H1 (cell line): Measurements from ENCODE around the gene WASHC3. TPM values are rescaled to one million over a fixed set of nuclear protein-coding genes. Genes with fewer than 3 reads are reported as not detected.

Experiments
- CTCF ChIA-PET: fragments of 300-600 bp; sonication (Branson Sonifier 250); formaldehyde crosslinking; loops from one replicate; lab custom pipeline; 2021; ENCODE audit not compliant: partially characterized antibody; lab: Charles Lee
- POLR2A ChIA-PET: fragments of 300-600 bp; sonication (Branson Sonifier 250); formaldehyde crosslinking; loops from one replicate; lab custom pipeline; 2021; ENCODE audit warnings: inconsistent platforms; ENCODE audit not compliant: partially characterized antibody; lab: Charles Lee
- DNase-seq, 2 experiments: peaks; one replicate each; pipeline versions ENCODE4 v3.0.0 to v3.0.0-alpha.2; 2010 to 2022; ENCODE audit warnings: low spot score in 2 of 2, low read depth in 1 of 2, mixed read lengths in 1 of 2
- FAIRE-seq: peaks from 2 replicates; lab custom pipeline; 2011; peaks lifted over from hg19 to GRCh38; lab: Jason Lieb, UNC
- H2AFZ ChIP-seq: 2 replicates; pipeline ENCODE4 v1.8.1; 2012; ENCODE audit warnings: low read length, inconsistent platforms
- H2AK5ac ChIP-seq: 2 replicates; pipeline ENCODE4 v1.6.1; 2013; ENCODE audit warnings: low read depth, low read length
- H2BK120ac ChIP-seq: replicated peaks from 2 replicates; pipeline ENCODE3; 2013; ENCODE audit warnings: low read depth, low read length, inconsistent platforms
- H2BK12ac ChIP-seq: 2 replicates; pipeline ENCODE4 v1.6.1; 2013; ENCODE audit warnings: low read depth, low read length
- H2BK15ac ChIP-seq: 2 replicates; pipeline ENCODE4 v1.6.1; 2013; ENCODE audit warnings: low read length
- H2BK20ac ChIP-seq: 2 replicates; pipeline ENCODE4 v1.6.1; 2013; ENCODE audit warnings: low read length
- H2BK5ac ChIP-seq: 2 replicates; pipeline ENCODE4 v1.6.1; 2013; ENCODE audit warnings: low read depth, low read length
- H3K14ac ChIP-seq: 2 replicates; pipeline ENCODE4 v1.6.1; 2013; ENCODE audit warnings: inconsistent platforms; ENCODE audit not compliant: insufficient read length
- H3K18ac ChIP-seq: 2 replicates; pipeline ENCODE4 v1.6.1; 2013; ENCODE audit warnings: low read length; ENCODE audit errors: extremely low read depth
- H3K23ac ChIP-seq: 2 replicates; pipeline ENCODE4 v1.6.1; 2013; ENCODE audit warnings: inconsistent platforms; ENCODE audit not compliant: insufficient read length
- H3K23me2 ChIP-seq: 2 replicates; pipeline ENCODE4 v1.6.1; 2013; ENCODE audit warnings: low read depth, low read length
- H3K27ac ChIP-seq: 2 replicates; pipeline ENCODE4 v1.6.1; 2011; ENCODE audit warnings: low read depth, low read length, inconsistent platforms
- H3K27me3 ChIP-seq, 4 experiments: replicated peaks in 1 of 4; 1 replicate in 1 of 4; 2 replicates in 3 of 4; pipeline versions ENCODE4 v1.6.1 to v1.8.1; 2011 to 2013; ENCODE audit warnings: low read length in 3 of 4, mild to moderate bottlenecking in 3 of 4, inconsistent platforms in 2 of 4, mixed read lengths in 2 of 4, moderate library complexity in 1 of 4; ENCODE audit not compliant: control insufficient read depth in 3 of 4, insufficient read depth in 3 of 4; ENCODE audit errors: extremely low read depth in 1 of 4
- H3K36me3 ChIP-seq, 4 experiments: 2 replicates each; pipeline versions ENCODE4 v1.6.1 to v1.8.1; 2011 to 2013; ENCODE audit warnings: mild to moderate bottlenecking in 4 of 4, low read length in 3 of 4, moderate library complexity in 2 of 4, control low read depth in 1 of 4, inconsistent platforms in 1 of 4; ENCODE audit not compliant: insufficient read depth in 4 of 4, control insufficient read depth in 2 of 4
- H3K4ac ChIP-seq: replicated peaks from 2 replicates; pipeline ENCODE3; 2013; ENCODE audit warnings: low read length, low read depth, mixed read lengths, inconsistent platforms; ENCODE audit not compliant: insufficient read length
- H3K4me1 ChIP-seq, 4 experiments: replicated peaks in 1 of 4; 1 replicate in 1 of 4; 2 replicates in 3 of 4; pipeline versions ENCODE4 v1.6.1 to v1.8.1; 2011 to 2013; ENCODE audit warnings: low read length in 3 of 4, inconsistent platforms in 2 of 4, mixed read lengths in 1 of 4; ENCODE audit not compliant: insufficient read depth in 4 of 4, control insufficient read depth in 3 of 4
- H3K4me2 ChIP-seq, 2 experiments: 2 replicates each; pipeline versions ENCODE4 v1.6.1 to v1.8.1; 2011 to 2013; ENCODE audit warnings: low read depth in 2 of 2, low read length in 2 of 2, control low read depth in 1 of 2, inconsistent platforms in 1 of 2, mild to moderate bottlenecking in 1 of 2; ENCODE audit not compliant: insufficient read depth in 1 of 2
- H3K4me3 ChIP-seq, 4 experiments: fragments of 200-600, 300-600 bp in 1 of 4; sonication (generic), shearing (Covaris generic), sonication (Bioruptor Twin) in 1 of 4; 2 replicates each; pipeline versions ENCODE4 v1.5.1 to v1.8.1; 2011 to 2016; ENCODE audit warnings: low read length in 4 of 4, low read depth in 3 of 4, control low read depth in 2 of 4, inconsistent platforms in 2 of 4, mild to moderate bottlenecking in 2 of 4, mixed read lengths in 1 of 4, moderate library complexity in 1 of 4; ENCODE audit not compliant: insufficient read depth in 2 of 4; ENCODE audit errors: extremely low read depth in 1 of 4
- H3K56ac ChIP-seq: replicated peaks from 2 replicates; pipeline ENCODE3; 2013; ENCODE audit warnings: low read depth, mild to moderate bottlenecking, mixed read lengths, low read length, inconsistent platforms; ENCODE audit not compliant: insufficient read length
- H3K79me1 ChIP-seq: 2 replicates; pipeline ENCODE4 v1.6.1; 2013; ENCODE audit warnings: low read depth, low read length, control low read depth
- H3K79me2 ChIP-seq, 2 experiments: 2 replicates each; pipeline versions ENCODE4 v1.6.1 to v1.8.1; 2012 to 2013; ENCODE audit warnings: low read length in 2 of 2, mild to moderate bottlenecking in 2 of 2, inconsistent platforms in 1 of 2; ENCODE audit not compliant: insufficient read depth in 2 of 2, control insufficient read depth in 1 of 2
- H3K9ac ChIP-seq, 4 experiments: replicated peaks in 1 of 4; 1 replicate in 1 of 4; 2 replicates in 3 of 4; pipeline versions ENCODE4 v1.6.1 to v1.8.1; 2011 to 2013; ENCODE audit warnings: low read depth in 3 of 4, low read length in 3 of 4, control low read depth in 2 of 4, mild to moderate bottlenecking in 2 of 4, moderate library complexity in 2 of 4, inconsistent platforms in 1 of 4; ENCODE audit errors: extremely low read depth in 1 of 4
- H3K9me3 ChIP-seq, 2 experiments: 2 replicates each; pipeline versions ENCODE4 v1.6.1 to v1.8.1; 2012 to 2013; ENCODE audit warnings: mild to moderate bottlenecking in 2 of 2, moderate library complexity in 2 of 2, control low read depth in 1 of 2, inconsistent platforms in 1 of 2, low read depth in 1 of 2, low read length in 1 of 2, mixed read lengths in 1 of 2; ENCODE audit not compliant: insufficient read depth in 2 of 2
- H4K20me1 ChIP-seq, 2 experiments: replicated peaks in 1 of 2; 2 replicates each; pipeline versions ENCODE3 to v1.8.1; 2011 to 2013; ENCODE audit warnings: inconsistent platforms in 2 of 2, low read length in 2 of 2, mild to moderate bottlenecking in 1 of 2; ENCODE audit not compliant: insufficient read depth in 2 of 2, control insufficient read depth in 1 of 2
- H4K5ac ChIP-seq: 2 replicates; pipeline ENCODE4 v1.6.1; 2013; ENCODE audit warnings: low read length, low read depth, mixed read lengths, inconsistent platforms; ENCODE audit not compliant: insufficient read length
- H4K8ac ChIP-seq: 2 replicates; pipeline ENCODE4 v1.8.0; 2013; ENCODE audit warnings: mild to moderate bottlenecking, moderate library complexity, low read length, inconsistent platforms; ENCODE audit not compliant: insufficient read depth; ENCODE audit errors: extremely low read depth
- H4K91ac ChIP-seq: replicated peaks from 2 replicates; pipeline ENCODE3; 2013; ENCODE audit warnings: low read length, mixed read lengths, inconsistent platforms; ENCODE audit not compliant: insufficient read length
- ASH2L ChIP-seq: fragments of 200-600, 300-600 bp; sonication (generic); IDR thresholded peaks from one replicate; pipeline ENCODE4 v1.7.1; 2017; ENCODE audit warnings: low read length
- CBX5 ChIP-seq: fragments of 300-800, 300-1000 bp; sonication (generic); IDR thresholded peaks from 2 replicates; pipeline ENCODE4 v1.7.1; 2016; ENCODE audit warnings: antibody characterized with exemption, low read length, low read depth
- EGR1 ChIP-seq: IDR thresholded peaks from 2 replicates; pipeline ENCODE4 v1.6.1; 2011; ENCODE audit warnings: low read depth, low read length, borderline replicate concordance
- GABPA ChIP-seq: IDR thresholded peaks from 2 replicates; pipeline ENCODE4 v1.6.1; 2011; ENCODE audit warnings: mild to moderate bottlenecking, low read length, moderate library complexity, borderline replicate concordance; ENCODE audit not compliant: insufficient read depth
- KDM4A ChIP-seq: IDR thresholded peaks from one replicate; pipeline ENCODE4 v1.7.1; 2012; ENCODE audit warnings: low read depth, mild to moderate bottlenecking, moderate library complexity, low read length, inconsistent platforms; ENCODE audit not compliant: severe bottlenecking
- TAF1 ChIP-seq: IDR thresholded peaks from 2 replicates; pipeline ENCODE4 v1.6.1; 2011; ENCODE audit warnings: mild to moderate bottlenecking, low read depth, low read length
- WGBS, 2 experiments: shearing (Covaris generic) in 1 of 2; methylation state at CpG; one replicate each; pipeline versions ENCODE4 v1.1.6 to v1.1.7; 2013 to 2015; ENCODE audit warnings: low lambda C conversion rate in 2 of 2, mixed read lengths in 2 of 2, inconsistent platforms in 1 of 2, low coverage in 1 of 2, missing lambda C conversion rate in 1 of 2; ENCODE audit not compliant: insufficient replicate concordance in 2 of 2, insufficient coverage in 1 of 2, insufficient read length in 1 of 2; ENCODE audit errors: extremely low coverage in 1 of 2, missing lambda C conversion rate in 1 of 2; 5-methylcytosine and 5-hydroxymethylcytosine counted together
- polyA plus RNA-seq, 7 experiments: library from polyadenylated mRNA; depleted of rRNA in 3 of 7; stranded (reverse) in 5 of 7; unstranded in 2 of 7; fragments of >200 nt in 5 of 7; fragments of 200-250 nt in 2 of 7; gene quantifications; 1 replicate in 5 of 7; 2 replicates in 1 of 7; 4 replicates in 1 of 7; pipeline versions ENCODE4 v1.2.1 to v1.2.3, GENCODE V29; 2011 to 2013; ENCODE audit warnings: missing spikeins in 2 of 7, mixed read lengths in 2 of 7
- total RNA-seq: library from RNA; stranded (reverse); fragmentation: NEBNext Ultra II Directional; extraction: Animal tissue kit (Norgen Biotek cat#: 25700); gene quantifications from 2 replicates; pipeline ENCODE4 v1.2.1, GENCODE V29; 2021
- TF ChIP-seq, protein P1 (sequence below): IDR thresholded peaks from 2 replicates; pipeline ENCODE4 v1.6.1; 2012; ENCODE audit warnings: inconsistent platforms
- TF ChIP-seq, protein P2 (sequence below): IDR thresholded peaks from 2 replicates; pipeline ENCODE4 v1.6.1; 2012; ENCODE audit warnings: inconsistent platforms

WASHC3 gene
- total and polyA plus RNA-seq, 2 of the 8 experiments (the other 6 are each of a cell fraction or from before 2014, with no cell fraction given), result 7.4 to 8.3 TPM

DNA sequence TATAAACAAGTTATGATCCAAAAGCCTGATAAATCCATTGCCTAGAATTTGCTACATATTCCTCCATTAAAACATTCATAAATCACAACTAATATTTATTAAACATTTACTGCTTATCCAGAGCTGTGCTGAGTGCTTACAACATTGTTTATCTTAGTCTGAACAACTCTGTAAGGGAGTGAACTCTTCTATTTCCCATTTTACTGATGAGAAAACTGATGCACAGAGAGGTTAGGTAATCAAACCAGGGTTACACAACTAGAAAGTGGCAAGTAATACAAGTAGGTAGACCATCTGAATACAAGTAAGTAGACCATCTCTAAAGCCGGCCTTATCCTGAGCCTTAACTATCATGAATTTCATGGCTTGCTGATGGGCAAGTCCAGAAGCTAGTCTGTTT is 39.5 kb downstream of the WASHC3 start:
- Histone ChIP-seq H4K91ac (no peak overlapping the region), H3K79me1 (no peaks in the 10 kb centered on the region), H3K79me2 (no peaks in the 10 kb centered on the region), H3K9me3 (no peaks in the 10 kb centered on the region), H3K27me3 (no peaks in the 10 kb centered on the region), H2AFZ (no peak overlapping the region), H3K14ac (no peak overlapping the region), H3K4me1 (no peaks in the 10 kb centered on the region), H3K18ac (no peak overlapping the region), H3K23ac (no peak overlapping the region), H3K4me2 (no peak overlapping the region), H3K4me3 (no peak overlapping the region)
- WGBS, 2 experiments, result 94% methylated on average over 1 of the region's 1 CpG; no CpG with 5 or more reads in 1 of the 2 experiments
- no peak for FAIRE-seq
- TF ChIP-seq GABPA (no peak), KDM4A (no peak), TAF1 (no peak), CBX5 (no peak), EGR1 (no peak), ASH2L (no peak)
- TF ChIP-seq, protein P1, sequence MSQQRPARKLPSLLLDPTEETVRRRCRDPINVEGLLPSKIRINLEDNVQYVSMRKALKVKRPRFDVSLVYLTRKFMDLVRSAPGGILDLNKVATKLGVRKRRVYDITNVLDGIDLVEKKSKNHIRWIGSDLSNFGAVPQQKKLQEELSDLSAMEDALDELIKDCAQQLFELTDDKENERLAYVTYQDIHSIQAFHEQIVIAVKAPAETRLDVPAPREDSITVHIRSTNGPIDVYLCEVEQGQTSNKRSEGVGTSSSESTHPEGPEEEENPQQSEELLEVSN, result no peak
- TF ChIP-seq, protein P2, sequence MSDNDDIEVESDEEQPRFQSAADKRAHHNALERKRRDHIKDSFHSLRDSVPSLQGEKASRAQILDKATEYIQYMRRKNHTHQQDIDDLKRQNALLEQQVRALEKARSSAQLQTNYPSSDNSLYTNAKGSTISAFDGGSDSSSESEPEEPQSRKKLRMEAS, result no peak
- TF ChIP-seq, all 59 proteins: peak for 0
- Histone ChIP-seq H2AK5ac (no peak overlapping the region), H3K9ac (no peak overlapping the region), H2BK5ac (no peak overlapping the region), H3K56ac (no peak overlapping the region), H4K5ac (no peak overlapping the region), H3K4ac (no peak overlapping the region), H3K36me3 (no peaks in the 10 kb centered on the region), H2BK20ac (no peak overlapping the region), H4K8ac (no peak overlapping the region), H4K20me1 (peaks cover 0 to 2% of the 10 kb centered on the region in 2 experiments), H2BK12ac (no peak overlapping the region), H2BK120ac (no peak overlapping the region), H3K27ac (no peak overlapping the region), H2BK15ac (no peak overlapping the region), H3K23me2 (no peaks in the 10 kb centered on the region)
- ChIA-PET CTCF (interaction anchor here (1.0 to 1.2 kb wide), 2 partner anchors 28 to 182 kb away, joined by 3 read pairs; no protein-coding TSS in a partner anchor), POLR2A (no interaction called here)
- no peak for DNase-seq
